Natural killer cell treated with Interleukin-12 subunit alpha and Interleukin-12 subunit beta and Interleukin-15 and Interleukin-18, amount 100 ng/mL, for 72 hours (primary cell): ENCODE measurements around the gene RFPL3. TPM values are rescaled to one million over a fixed set of nuclear protein-coding genes. Genes with fewer than 3 reads are reported as not detected.
"Not testable (repeated sequence)": the region's sequence is repeated elsewhere in the genome, so short reads cannot be mapped to it uniquely, and the experiment has no call there.

Experiments
- ATAC-seq, 2 donors: fragments of 150-1000 bp; cut with Tn5 transposase in 1 of 2; sonication (Bioruptor Pico), chemical (Tn5 transposase) in 1 of 2; 2 replicates each; pipeline ENCODE4 v1.10.0; 2021
- DNase-seq: peaks from one replicate; pipeline ENCODE4 v3.0.0; 2022; ENCODE audit warnings: low spot score
- H3K27ac Mint-ChIP-seq, 2 donors: 1 replicate in 1 of 2; 2 replicates in 1 of 2; pipeline ENCODE4 v1.8.0; 2022; ENCODE audit warnings: mixed read lengths in 2 of 2, mild to moderate bottlenecking in 1 of 2, moderate library complexity in 1 of 2
- H3K27me3 Mint-ChIP-seq, 2 donors: 1 replicate in 1 of 2; 2 replicates in 1 of 2; pipeline ENCODE4 v1.8.0; 2022; ENCODE audit warnings: mixed read lengths in 2 of 2
- H3K36me3 Mint-ChIP-seq: one replicate; pipeline ENCODE4 v1.8.0; 2022; ENCODE audit warnings: mixed read lengths
- H3K4me1 Mint-ChIP-seq, 2 donors: 1 replicate in 1 of 2; 2 replicates in 1 of 2; pipeline ENCODE4 v1.8.0; 2022; ENCODE audit warnings: low read depth in 2 of 2, mixed read lengths in 2 of 2, mild to moderate bottlenecking in 1 of 2
- H3K4me3 Mint-ChIP-seq: one replicate; pipeline ENCODE4 v1.8.0; 2022; ENCODE audit warnings: mixed read lengths
- H3K9me3 Mint-ChIP-seq: 2 replicates; pipeline ENCODE4 v1.8.0; 2022; ENCODE audit warnings: mixed read lengths
- total RNA-seq, 2 donors: library from RNA; stranded (reverse); gene quantifications; one replicate each; pipeline ENCODE4 v1.2.3, GENCODE V29; 2022

The RFPL3 gene
- total RNA-seq: not detected

DNA sequence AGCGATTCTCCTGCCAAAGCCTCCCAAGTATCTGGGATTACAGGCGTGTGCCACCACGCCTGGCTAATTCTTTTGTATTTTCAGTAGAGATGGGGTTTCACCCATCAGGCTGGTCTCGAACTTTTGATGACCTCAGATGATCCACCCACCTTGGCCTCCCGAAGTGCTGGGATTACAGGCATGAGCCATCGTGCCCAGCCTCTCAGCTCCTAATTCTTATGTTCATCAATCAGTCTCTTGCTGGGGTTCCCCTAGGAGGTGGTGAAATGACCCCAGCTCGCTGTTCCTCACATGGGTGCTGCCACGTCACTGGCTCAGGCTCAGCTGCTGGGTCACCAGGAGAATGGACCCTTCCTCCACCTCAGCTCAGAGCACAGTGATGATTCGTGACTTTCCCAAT is at the start of gene RFPL3:
RFPL3 (plus strand) TSS at position 301 of the 400 bp plus-strand sequence. CDS start 205 bp downstream, outside the sequence.
- H3K4me3 Mint-ChIP-seq: not testable (repeated sequence)

GRCh38 chr22:32308191-32308590 is 49.5 kb upstream of the RFPL3 start:
- ATAC-seq: no peak
- Mint-ChIP-seq H3K36me3 (no peaks in the 10 kb centered on the region), H3K27me3 (peaks cover 21 to 42% of the 10 kb centered on the region in 2 donors), H3K9me3 (no peaks in the 10 kb centered on the region), H3K4me3 (no peak overlapping the region), H3K4me1 (no peaks in the 10 kb centered on the region), H3K27ac (no peak overlapping the region)
- no peak for DNase-seq

More for the DNA sequence above, at the start of gene RFPL3:
- not testable (repeated sequence) for H3K4me1 Mint-ChIP-seq, H3K36me3 Mint-ChIP-seq, H3K9me3 Mint-ChIP-seq, DNase-seq, H3K27me3 Mint-ChIP-seq, H3K27ac Mint-ChIP-seq, ATAC-seq

GRCh38 chr22:32308934-32309333 is 48.7 kb upstream of the RFPL3 start:
- peaks cover 21 to 36% of the 10 kb centered on the region in 2 donors for H3K27me3 Mint-ChIP-seq
- no peak overlapping the region for H3K4me3 Mint-ChIP-seq
- ATAC-seq (no peak), DNase-seq (no peak)
- no peaks in the 10 kb centered on the region for H3K36me3 Mint-ChIP-seq
- no peak overlapping the region for H3K27ac Mint-ChIP-seq
- no peaks in the 10 kb centered on the region for H3K9me3 Mint-ChIP-seq
- H3K4me1 Mint-ChIP-seq: no peaks in the 10 kb centered on the region

GRCh38 chr22:32309585-32310251 is 47.9 kb upstream of the RFPL3 start:
- Mint-ChIP-seq H3K36me3 (no peaks in the 10 kb centered on the region), H3K27me3 (peaks cover 21 to 34% of the 10 kb centered on the region in 2 donors), H3K4me1 (no peaks in the 10 kb centered on the region), H3K27ac (no peak overlapping the region), H3K9me3 (no peaks in the 10 kb centered on the region), H3K4me3 (no peak overlapping the region)
- DNase-seq (no peak), ATAC-seq (no peak)

DNA sequence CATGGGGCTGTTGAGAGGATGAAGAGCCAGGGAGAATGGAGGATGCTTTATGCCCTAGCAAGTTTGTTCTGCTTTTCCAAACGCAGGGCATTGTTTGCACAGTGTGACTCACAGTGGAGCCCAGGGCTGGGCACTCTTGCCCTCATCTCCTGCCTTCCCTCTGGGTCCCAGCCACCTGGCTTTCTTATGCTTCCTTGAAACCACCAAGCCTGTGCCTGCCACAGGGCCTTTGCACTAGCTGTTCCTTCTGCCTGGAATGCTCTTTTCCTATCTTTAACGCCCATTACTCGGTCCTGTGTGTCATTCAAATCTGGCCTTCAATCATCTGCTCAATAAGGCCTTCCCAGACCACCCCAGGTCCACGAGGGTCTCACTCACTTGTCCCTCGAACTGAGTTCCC is 46.9 kb upstream of the RFPL3 start:
- DNase-seq (no peak), ATAC-seq (no peak)
- peaks cover 24 to 34% of the 10 kb centered on the region in 2 donors for H3K27me3 Mint-ChIP-seq
- H3K27ac Mint-ChIP-seq: no peak overlapping the region
- no peaks in the 10 kb centered on the region for H3K36me3 Mint-ChIP-seq
- no peaks in the 10 kb centered on the region for H3K9me3 Mint-ChIP-seq
- H3K4me3 Mint-ChIP-seq: no peak overlapping the region
- no peaks in the 10 kb centered on the region for H3K4me1 Mint-ChIP-seq

- Mint-ChIP-seq H3K27ac (no peak overlapping the region), H3K9me3 (no peaks in the 10 kb centered on the region), H3K36me3 (no peaks in the 10 kb centered on the region), H3K4me3 (no peak overlapping the region), H3K4me1 (no peaks in the 10 kb centered on the region), H3K27me3 (peaks cover 26 to 33% of the 10 kb centered on the region in 2 donors)
- DNase-seq: no peak
- ATAC-seq: no peak
Measured at GRCh38 chr22:32311551-32312071, 46.1 kb upstream of the RFPL3 start.

DNA sequence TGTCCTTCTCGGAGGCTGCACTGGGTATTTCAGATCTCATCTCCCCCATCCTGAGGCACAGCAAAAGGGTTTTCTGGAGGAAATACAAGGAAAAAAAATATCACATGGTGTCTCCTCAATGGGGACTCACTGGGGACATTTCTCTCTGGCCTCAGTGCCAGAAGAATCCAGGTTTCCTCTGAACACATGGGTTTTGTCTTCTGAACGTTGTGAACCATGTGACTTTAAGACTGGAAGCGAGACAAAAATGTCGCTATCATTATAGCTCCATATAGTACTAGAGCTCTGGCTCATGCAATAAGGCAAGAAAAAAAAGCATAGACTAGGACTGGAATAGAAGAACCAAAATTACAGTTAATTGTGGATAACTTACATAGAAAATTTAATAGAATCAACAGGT is 44.9 kb upstream of the RFPL3 start:
- H3K36me3 Mint-ChIP-seq: no peaks in the 10 kb centered on the region
- no peak for DNase-seq
- H3K27ac Mint-ChIP-seq: no peak overlapping the region
- H3K9me3 Mint-ChIP-seq: no peaks in the 10 kb centered on the region
- ATAC-seq: no peak
- no peak overlapping the region for H3K4me3 Mint-ChIP-seq
- no peaks in the 10 kb centered on the region for H3K4me1 Mint-ChIP-seq
- peaks cover 27 to 34% of the 10 kb centered on the region in 2 donors for H3K27me3 Mint-ChIP-seq

DNA sequence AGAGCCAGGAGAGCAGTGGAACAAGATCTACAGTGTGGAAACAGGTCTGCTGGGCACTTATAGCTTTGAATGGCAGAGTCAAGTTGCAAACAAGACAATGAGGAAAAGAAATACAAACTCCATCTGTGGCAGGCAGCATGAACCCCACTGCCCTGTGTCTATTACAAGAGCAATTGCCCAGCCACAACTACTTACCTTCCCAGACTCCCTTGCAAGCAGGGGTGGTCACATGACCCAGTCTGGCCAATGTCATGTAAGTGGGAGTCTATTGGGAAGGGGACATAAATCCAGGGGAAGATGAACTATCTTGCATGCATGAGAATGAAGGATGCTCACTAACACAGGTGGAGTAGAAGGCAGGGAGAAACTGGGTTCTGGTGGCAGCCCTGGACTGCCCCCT is 44.1 kb upstream of the RFPL3 start:
- H3K4me1 Mint-ChIP-seq: no peaks in the 10 kb centered on the region
- no peak for ATAC-seq
- H3K27me3 Mint-ChIP-seq: peaks cover 34 to 37% of the 10 kb centered on the region in 2 donors
- H3K36me3 Mint-ChIP-seq: no peaks in the 10 kb centered on the region
- H3K4me3 Mint-ChIP-seq: no peak overlapping the region
- H3K9me3 Mint-ChIP-seq: no peaks in the 10 kb centered on the region
- DNase-seq: no peak
- H3K27ac Mint-ChIP-seq: no peak overlapping the region

GRCh38 chr22:32317524-32317923 is 40.1 kb upstream of the RFPL3 start:
- H3K4me3 Mint-ChIP-seq: no peak overlapping the region
- H3K36me3 Mint-ChIP-seq: no peaks in the 10 kb centered on the region
- peaks cover 40 to 44% of the 10 kb centered on the region in 2 donors for H3K27me3 Mint-ChIP-seq
- ATAC-seq (no peak), DNase-seq (no peak)
- H3K9me3 Mint-ChIP-seq: no peaks in the 10 kb centered on the region
- no peak overlapping the region for H3K27ac Mint-ChIP-seq
- no peaks in the 10 kb centered on the region for H3K4me1 Mint-ChIP-seq

DNA sequence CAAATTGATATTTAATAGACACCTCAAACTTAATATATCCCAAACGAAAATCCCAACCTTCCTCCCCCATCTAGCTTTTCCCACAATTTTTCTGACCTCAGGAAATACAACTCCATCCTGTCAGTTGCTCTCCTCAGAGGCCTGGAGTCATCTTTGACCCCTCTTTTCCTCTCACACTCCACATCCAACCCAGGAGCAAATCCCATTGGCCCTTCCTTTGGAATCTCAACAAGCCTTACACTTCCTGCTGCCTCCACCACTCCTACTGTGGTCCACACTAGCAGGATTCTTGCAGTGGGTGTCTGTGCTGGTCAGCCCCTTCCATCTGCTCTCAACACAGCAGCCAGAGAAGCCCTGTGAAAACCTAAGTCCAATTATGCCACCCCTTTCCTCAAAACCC is 39.3 kb upstream of the RFPL3 start:
- no peak for ATAC-seq
- H3K27ac Mint-ChIP-seq: no peak overlapping the region
- H3K4me3 Mint-ChIP-seq: no peak overlapping the region
- no peak for DNase-seq
- H3K36me3 Mint-ChIP-seq: no peaks in the 10 kb centered on the region
- H3K27me3 Mint-ChIP-seq: peaks cover 35 to 37% of the 10 kb centered on the region in 2 donors
- H3K4me1 Mint-ChIP-seq: no peaks in the 10 kb centered on the region
- no peaks in the 10 kb centered on the region for H3K9me3 Mint-ChIP-seq

- no peaks in the 10 kb centered on the region for H3K36me3 Mint-ChIP-seq
- H3K27ac Mint-ChIP-seq: no peak overlapping the region
- peaks cover 27 to 32% of the 10 kb centered on the region in 2 donors for H3K27me3 Mint-ChIP-seq
- ATAC-seq (no peak), DNase-seq (no peak)
- H3K9me3 Mint-ChIP-seq: no peaks in the 10 kb centered on the region
- no peaks in the 10 kb centered on the region for H3K4me1 Mint-ChIP-seq
- no peak overlapping the region for H3K4me3 Mint-ChIP-seq
Measured at GRCh38 chr22:32319861-32320406, 37.7 kb upstream of the RFPL3 start.

DNA sequence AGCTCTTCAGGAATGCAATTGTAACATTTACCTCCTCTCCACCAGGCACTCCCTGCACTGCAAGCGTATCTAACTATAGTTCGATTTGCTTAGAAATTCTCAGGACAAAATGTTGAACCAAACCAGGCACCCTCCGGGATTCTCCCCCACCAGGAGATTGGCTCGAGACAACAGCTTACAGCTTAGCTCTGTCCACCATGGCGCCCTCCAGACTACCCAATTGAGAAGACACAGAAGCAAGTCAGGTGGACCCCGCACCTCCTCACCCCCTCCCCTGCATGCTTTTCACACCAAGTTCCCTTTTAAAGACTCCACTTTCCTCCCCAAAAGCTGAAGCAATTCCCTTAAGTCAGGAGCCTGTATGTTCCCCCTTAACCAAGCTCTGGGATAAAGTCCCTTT is 34.7 kb upstream of the RFPL3 start:
- no peak overlapping the region for H3K27ac Mint-ChIP-seq
- no peaks in the 10 kb centered on the region for H3K36me3 Mint-ChIP-seq
- H3K4me3 Mint-ChIP-seq: no peak overlapping the region
- DNase-seq: no peak
- no peak for ATAC-seq
- peaks cover 13 to 20% of the 10 kb centered on the region in 2 donors for H3K27me3 Mint-ChIP-seq
- H3K4me1 Mint-ChIP-seq: no peaks in the 10 kb centered on the region
- no peaks in the 10 kb centered on the region for H3K9me3 Mint-ChIP-seq

DNA sequence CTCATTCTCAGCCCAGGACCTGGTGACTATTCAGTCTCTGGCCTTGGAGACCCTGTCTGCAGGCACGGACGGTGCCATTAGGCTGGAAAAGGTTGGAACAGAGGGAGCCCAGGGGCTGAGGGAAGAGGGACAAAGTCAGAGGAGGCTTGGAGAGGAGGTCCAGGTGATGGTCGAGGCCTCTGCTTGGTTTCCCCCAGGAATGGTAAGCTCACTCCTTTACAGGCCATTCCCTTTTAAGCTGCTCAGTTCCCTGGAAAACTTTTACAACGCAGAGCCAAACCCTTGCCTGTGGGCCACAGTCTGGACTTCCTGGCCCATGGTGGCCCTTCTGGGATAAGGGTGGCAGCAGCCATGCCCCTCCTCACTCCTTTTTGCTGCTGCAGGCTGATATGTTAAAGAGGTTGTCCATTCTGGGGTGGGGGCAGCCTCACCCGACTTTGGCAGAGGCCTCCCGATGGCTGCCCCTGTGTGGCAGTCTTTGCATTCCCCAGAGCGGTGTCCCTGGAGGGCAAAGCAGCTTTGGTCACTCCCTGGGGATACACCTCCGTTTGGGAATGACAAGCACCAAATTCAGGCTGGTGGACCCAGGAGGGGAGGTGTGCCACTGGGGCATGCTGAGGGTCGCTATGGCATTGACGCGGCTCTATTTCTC is 34.0 kb upstream of the RFPL3 start:
- Mint-ChIP-seq H3K4me1 (no peaks in the 10 kb centered on the region), H3K36me3 (no peaks in the 10 kb centered on the region), H3K4me3 (no peak overlapping the region), H3K9me3 (no peaks in the 10 kb centered on the region), H3K27me3 (peaks cover 6 to 15% of the 10 kb centered on the region in 2 donors), H3K27ac (no peak overlapping the region)
- ATAC-seq (no peak), DNase-seq (no peak)
